ENCODE data around the gene LMO7.
A peak's percentile ranks its signal among the peaks of the same experiment; 100 is the strongest.

The LMO7 gene

DNA sequence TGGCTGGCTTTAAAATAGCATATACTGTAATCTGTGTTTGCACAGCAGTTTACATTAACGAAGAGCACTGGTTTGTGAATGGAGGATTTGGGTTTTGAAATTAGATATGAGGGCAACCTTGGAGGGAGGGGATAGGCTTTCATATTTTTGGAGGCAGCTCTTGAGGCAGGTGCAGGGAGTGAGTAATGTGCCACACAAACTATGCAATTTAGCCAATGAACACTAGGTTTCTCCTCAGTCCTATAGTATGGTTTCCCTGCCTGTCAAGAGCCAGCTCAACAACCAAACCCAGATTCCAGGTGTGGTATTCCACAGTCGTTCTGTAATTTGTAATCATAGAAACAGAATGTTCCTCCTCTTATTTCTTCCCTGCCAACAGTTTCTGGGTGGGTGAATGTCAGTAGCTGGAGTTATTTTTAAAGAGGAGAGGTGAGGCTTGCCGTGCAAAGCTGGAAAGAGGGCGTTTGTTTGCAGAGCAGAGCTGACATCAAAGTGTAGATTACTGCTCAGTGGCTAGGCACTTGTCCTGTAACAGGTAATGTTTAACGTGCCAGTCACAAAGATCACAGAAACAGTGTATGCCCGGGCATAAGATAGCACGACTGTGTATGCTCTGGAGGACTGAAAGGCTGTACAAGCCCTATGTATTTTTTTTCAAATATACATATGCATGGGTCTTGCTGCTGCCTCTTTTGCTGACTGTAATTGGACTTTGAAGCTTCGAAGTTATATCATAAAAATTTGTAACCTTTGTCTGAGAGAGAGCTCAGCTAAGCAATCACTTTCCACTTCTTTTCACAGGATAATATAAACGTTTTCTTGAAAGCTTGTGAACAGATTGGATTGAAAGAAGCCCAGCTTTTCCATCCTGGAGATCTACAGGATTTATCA is 124.2 kb downstream of the LMO7 start:
- Histone ChIP-seq H3K18ac (ENCODE audit: low read length) (no peak overlapping the region), H3K36me3 (ENCODE audit: control insufficient read depth in 1 of 2, insufficient read depth in 2 of 2, low read length in 2 of 2) (no peaks in the 10 kb centered on the region), H3K9ac (ENCODE audit: low read length) (no peak overlapping the region), H3K9me3 (ENCODE audit: insufficient read depth, low read depth, low read length) (no peaks in the 10 kb centered on the region), H4K12ac (ENCODE audit: low read depth, low read length) (no peak overlapping the region), H3K23ac (ENCODE audit: low read length) (no peak overlapping the region), H3K27ac (ENCODE audit: low read depth, low read length) (no peak overlapping the region), H3K14ac (ENCODE audit: low read length) (no peak overlapping the region), H3K27me3 (ENCODE audit: insufficient read depth, low read length) (no peaks in the 10 kb centered on the region), H2BK120ac (ENCODE audit: insufficient read depth, low read length, poor library complexity) (no peak overlapping the region), H3K79me1 (ENCODE audit: low read length) (no peaks in the 10 kb centered on the region), H3K79me2 (ENCODE audit: control insufficient read depth, insufficient read depth, low read length, poor library complexity) (no peaks in the 10 kb centered on the region), H2AK5ac (ENCODE audit: low read length) (no peak overlapping the region), H3K4ac (ENCODE audit: low read depth, low read length) (no peak overlapping the region), H2BK12ac (ENCODE audit: low read length) (no peak overlapping the region), H2BK5ac (ENCODE audit: low read depth, low read length, poor library complexity) (no peak overlapping the region), H3K4me2 (ENCODE audit: low read length) (no peak overlapping the region), H3K4me3 (ENCODE audit: low read depth, low read length) (no peak overlapping the region), H4K91ac (ENCODE audit: low read depth, low read length) (no peak overlapping the region), H2AFZ (ENCODE audit: insufficient read depth, low read length, poor library complexity) (no peak overlapping the region), H3K4me1 (ENCODE audit: control insufficient read depth in 1 of 2, insufficient read depth in 2 of 2, low read length in 2 of 2) (no peaks in the 10 kb centered on the region), H4K8ac (ENCODE audit: low read depth, low read length) (no peak overlapping the region)
- no CpG with 5 or more reads among the region's 9 CpGs for WGBS (ENCODE audit: extremely low coverage, insufficient coverage, insufficient read length)
- DNase-seq: peak; percentile 20 to 54

GRCh38 chr13:75761369-75761768 is 125.2 kb downstream of the LMO7 start:
- no peaks in the 10 kb centered on the region for H3K9me3 ChIP-seq (ENCODE audit: insufficient read depth, low read depth, low read length)
- WGBS (ENCODE audit: extremely low coverage, insufficient coverage, insufficient read length): no CpG with 5 or more reads among the region's 3 CpGs

DNA sequence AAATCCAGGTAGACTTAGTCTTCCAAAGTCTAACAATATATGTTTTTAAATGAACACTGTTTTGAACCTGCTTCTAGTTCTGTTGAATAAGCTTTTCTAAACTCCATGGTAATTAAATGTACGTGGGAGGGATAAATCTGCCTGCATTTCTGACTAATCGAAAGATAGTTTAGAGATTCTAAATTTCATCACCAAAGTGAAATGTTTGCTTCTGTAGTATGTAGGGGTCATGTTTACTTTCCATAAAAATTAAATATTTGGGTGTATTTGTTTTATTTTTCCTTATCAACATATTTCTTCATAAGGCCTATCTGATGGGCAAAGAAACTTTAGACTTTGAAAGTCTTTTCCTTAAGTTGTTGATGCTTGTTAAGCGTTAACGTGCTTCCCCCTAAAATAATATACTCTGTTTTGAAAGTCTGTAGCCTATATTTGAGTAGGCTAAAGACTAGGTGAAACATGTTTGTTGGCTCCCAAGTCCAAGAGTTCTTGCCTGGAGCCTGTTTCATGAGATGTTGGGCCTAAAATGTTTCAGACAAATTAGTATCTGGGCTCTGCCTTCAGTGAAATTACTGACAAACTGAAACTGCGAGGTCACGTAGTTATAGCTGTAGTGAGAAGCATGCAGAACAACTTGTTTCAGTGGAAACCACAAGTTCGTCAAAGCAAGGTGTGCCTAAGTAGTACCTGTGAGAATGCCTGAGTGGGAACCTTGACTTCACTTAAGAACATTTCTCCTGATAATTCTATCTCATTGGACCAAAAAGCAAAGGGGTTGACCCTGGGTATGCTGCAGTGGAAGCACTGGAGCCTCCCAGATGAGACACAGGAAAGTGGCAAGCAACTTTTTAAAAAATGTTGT is 126.2 kb downstream of the LMO7 start:
- H3K4me3 ChIP-seq (ENCODE audit: low read depth, low read length): no peak overlapping the region

More at GRCh38 chr13:75761369-75761768, 125.2 kb downstream of the LMO7 start:
- no peaks in the 10 kb centered on the region for H3K36me3 ChIP-seq (ENCODE audit: control insufficient read depth in 1 of 2, insufficient read depth in 2 of 2, low read length in 2 of 2)
- no peaks in the 10 kb centered on the region for H3K79me2 ChIP-seq (ENCODE audit: control insufficient read depth, insufficient read depth, low read length, poor library complexity)
- no peaks in the 10 kb centered on the region for H3K4me1 ChIP-seq (ENCODE audit: control insufficient read depth in 1 of 2, insufficient read depth in 2 of 2, low read length in 2 of 2)
- H3K27me3 ChIP-seq (ENCODE audit: insufficient read depth, low read length): no peaks in the 10 kb centered on the region
- H3K4me3 ChIP-seq (ENCODE audit: low read depth, low read length): no peak overlapping the region
- DNase-seq: no peak
- H4K8ac ChIP-seq (ENCODE audit: low read depth, low read length): no peak overlapping the region
- H3K79me1 ChIP-seq (ENCODE audit: low read length): no peaks in the 10 kb centered on the region
- H2BK12ac ChIP-seq (ENCODE audit: low read length): no peak overlapping the region
- no peak overlapping the region for H3K14ac ChIP-seq (ENCODE audit: low read length)
- no peak overlapping the region for H2AFZ ChIP-seq (ENCODE audit: insufficient read depth, low read length, poor library complexity)
- H2AK5ac ChIP-seq (ENCODE audit: low read length): no peak overlapping the region
- H3K9ac ChIP-seq (ENCODE audit: low read length): no peak overlapping the region
- no peak overlapping the region for H3K4me2 ChIP-seq (ENCODE audit: low read length)
- H4K12ac ChIP-seq (ENCODE audit: low read depth, low read length): no peak overlapping the region
- H3K23ac ChIP-seq (ENCODE audit: low read length): no peak overlapping the region
- no peak overlapping the region for H4K91ac ChIP-seq (ENCODE audit: low read depth, low read length)
- no peak overlapping the region for H3K18ac ChIP-seq (ENCODE audit: low read length)
- H3K4ac ChIP-seq (ENCODE audit: low read depth, low read length): no peak overlapping the region
- H2BK5ac ChIP-seq (ENCODE audit: low read depth, low read length, poor library complexity): no peak overlapping the region
- H2BK120ac ChIP-seq (ENCODE audit: insufficient read depth, low read length, poor library complexity): no peak overlapping the region
- no peak overlapping the region for H3K27ac ChIP-seq (ENCODE audit: low read depth, low read length)

DNA sequence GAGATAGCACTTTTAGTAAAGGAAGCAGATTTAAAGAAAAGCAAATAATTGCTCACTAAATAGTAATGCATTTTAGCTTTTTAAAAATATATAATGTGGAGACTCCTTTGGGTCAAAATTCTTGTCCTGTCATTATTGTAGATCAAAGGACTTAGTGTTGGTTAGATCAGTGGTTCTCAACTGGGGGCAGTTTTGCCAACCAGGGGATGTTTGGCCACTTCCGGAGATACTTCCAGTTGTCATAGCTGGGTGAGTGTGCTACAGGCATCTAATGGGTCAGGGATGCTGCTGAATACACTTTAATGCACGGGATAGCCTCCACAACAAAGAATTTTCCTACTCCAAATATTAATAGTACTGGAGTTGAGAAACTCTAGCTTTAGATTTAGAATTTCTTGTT is 126.8 kb downstream of the LMO7 start:
- Histone ChIP-seq H2AFZ (ENCODE audit: insufficient read depth, low read length, poor library complexity) (no peak overlapping the region), H3K9me3 (ENCODE audit: insufficient read depth, low read depth, low read length) (no peaks in the 10 kb centered on the region), H2BK5ac (ENCODE audit: low read depth, low read length, poor library complexity) (no peak overlapping the region), H3K9ac (ENCODE audit: low read length) (no peak overlapping the region), H3K79me2 (ENCODE audit: control insufficient read depth, insufficient read depth, low read length, poor library complexity) (no peaks in the 10 kb centered on the region), H3K18ac (ENCODE audit: low read length) (no peak overlapping the region), H3K27me3 (ENCODE audit: insufficient read depth, low read length) (no peaks in the 10 kb centered on the region), H3K4ac (ENCODE audit: low read depth, low read length) (no peak overlapping the region), H3K4me3 (ENCODE audit: low read depth, low read length) (no peak overlapping the region), H3K4me2 (ENCODE audit: low read length) (no peak overlapping the region), H3K4me1 (ENCODE audit: control insufficient read depth in 1 of 2, insufficient read depth in 2 of 2, low read length in 2 of 2) (no peaks in the 10 kb centered on the region), H4K8ac (ENCODE audit: low read depth, low read length) (no peak overlapping the region), H3K36me3 (ENCODE audit: control insufficient read depth in 1 of 2, insufficient read depth in 2 of 2, low read length in 2 of 2) (no peaks in the 10 kb centered on the region), H4K12ac (ENCODE audit: low read depth, low read length) (no peak overlapping the region), H3K14ac (ENCODE audit: low read length) (no peak overlapping the region), H2BK120ac (ENCODE audit: insufficient read depth, low read length, poor library complexity) (no peak overlapping the region), H2AK5ac (ENCODE audit: low read length) (no peak overlapping the region), H2BK12ac (ENCODE audit: low read length) (no peak overlapping the region), H3K27ac (ENCODE audit: low read depth, low read length) (no peak overlapping the region), H3K23ac (ENCODE audit: low read length) (no peak overlapping the region), H3K79me1 (ENCODE audit: low read length) (no peaks in the 10 kb centered on the region), H4K91ac (ENCODE audit: low read depth, low read length) (no peak overlapping the region)
- no peak for DNase-seq
- WGBS (ENCODE audit: extremely low coverage, insufficient coverage, insufficient read length): no CpG with 5 or more reads among the region's 2 CpGs

More for the DNA sequence above, 126.2 kb downstream of the LMO7 start:
- Histone ChIP-seq H3K79me2 (ENCODE audit: control insufficient read depth, insufficient read depth, low read length, poor library complexity) (no peaks in the 10 kb centered on the region), H2AFZ (ENCODE audit: insufficient read depth, low read length, poor library complexity) (no peak overlapping the region), H3K23ac (ENCODE audit: low read length) (no peak overlapping the region), H3K9me3 (ENCODE audit: insufficient read depth, low read depth, low read length) (no peaks in the 10 kb centered on the region), H3K18ac (ENCODE audit: low read length) (no peak overlapping the region), H2BK12ac (ENCODE audit: low read length) (no peak overlapping the region), H3K27me3 (ENCODE audit: insufficient read depth, low read length) (no peaks in the 10 kb centered on the region), H3K14ac (ENCODE audit: low read length) (no peak overlapping the region), H3K4ac (ENCODE audit: low read depth, low read length) (no peak overlapping the region), H2BK5ac (ENCODE audit: low read depth, low read length, poor library complexity) (no peak overlapping the region), H3K36me3 (ENCODE audit: control insufficient read depth in 1 of 2, insufficient read depth in 2 of 2, low read length in 2 of 2) (no peaks in the 10 kb centered on the region), H3K27ac (ENCODE audit: low read depth, low read length) (no peak overlapping the region), H3K4me2 (ENCODE audit: low read length) (no peak overlapping the region), H4K91ac (ENCODE audit: low read depth, low read length) (no peak overlapping the region), H2BK120ac (ENCODE audit: insufficient read depth, low read length, poor library complexity) (no peak overlapping the region), H3K79me1 (ENCODE audit: low read length) (no peaks in the 10 kb centered on the region), H3K4me1 (ENCODE audit: control insufficient read depth in 1 of 2, insufficient read depth in 2 of 2, low read length in 2 of 2) (no peaks in the 10 kb centered on the region), H4K8ac (ENCODE audit: low read depth, low read length) (no peak overlapping the region), H2AK5ac (ENCODE audit: low read length) (no peak overlapping the region), H3K9ac (ENCODE audit: low read length) (no peak overlapping the region), H4K12ac (ENCODE audit: low read depth, low read length) (no peak overlapping the region)
- no CpG with 5 or more reads among the region's 7 CpGs for WGBS (ENCODE audit: extremely low coverage, insufficient coverage, insufficient read length)
- DNase-seq: peak; percentile 34 to 69

Data from trophoblast cell (in vitro differentiated cells and primary cell).